Gastroesophageal sphincter (tissue), 4 donors: ENCODE results near the gene NOTUM. TPM values are rescaled to one million over a fixed set of nuclear protein-coding genes. Genes with fewer than 3 reads are reported as not detected.

Experiments
- ATAC-seq: fragments of 150-250 bp; one replicate; pipeline ENCODE4 v1.9.1; 2016; ENCODE audit warnings: mild to moderate bottlenecking, moderate library complexity
- H3K27ac ChIP-seq, 4 donors: fragments of 200-600 bp; sonication (generic) in 3 of 4; 1 replicate in 3 of 4; 2 replicates in 1 of 4; pipeline ENCODE4 v1.5.1; 2016 to 2019
- H3K27me3 ChIP-seq: fragments of 200-600 bp; sonication (generic); one replicate; pipeline ENCODE4 v1.5.1; 2019
- H3K36me3 ChIP-seq, 2 donors: fragments of 200-600 bp; sonication (generic); one replicate each; pipeline ENCODE4 v1.5.1; 2019; ENCODE audit warnings: control low read depth in 1 of 2
- H3K4me1 ChIP-seq, 3 donors: fragments of 200-600 bp; sonication (generic); 1 replicate in 2 of 3; 2 replicates in 1 of 3; pipeline ENCODE4 v1.5.1; 2016 to 2019; ENCODE audit warnings: control low read depth in 2 of 3
- H3K4me3 ChIP-seq, 2 donors: fragments of 200-600 bp; sonication (generic); one replicate each; pipeline ENCODE4 v1.5.1; 2019; ENCODE audit warnings: mild to moderate bottlenecking in 1 of 2, moderate library complexity in 1 of 2
- H3K9me3 ChIP-seq, 3 donors: fragments of 200-600 bp; sonication (generic); one replicate each; pipeline ENCODE4 v1.5.1; 2017 to 2019; ENCODE audit warnings: control low read depth in 2 of 3
- CTCF ChIP-seq, 4 experiments: fragments of 200-600 bp in 2 of 4; fragments of 450-650 bp in 2 of 4; sonication (generic) in 1 of 4; IDR thresholded peaks; one replicate each; pipeline ENCODE4 v1.5.1; 2017 to 2019; ENCODE audit warnings: antibody characterized with exemption in 4 of 4, mild to moderate bottlenecking in 2 of 4, moderate library complexity in 2 of 4
- EP300 ChIP-seq: sonication (generic); formaldehyde crosslinking; IDR thresholded peaks from one replicate; pipeline ENCODE4 v1.6.1; 2017; ENCODE audit warnings: antibody characterized with exemption, mild to moderate bottlenecking
- POLR2A ChIP-seq, 2 donors: fragments of 450-650 bp; IDR thresholded peaks; one replicate each; pipeline ENCODE4 v1.6.1; 2017; ENCODE audit warnings: antibody characterized with exemption in 2 of 2, mild to moderate bottlenecking in 2 of 2, moderate library complexity in 1 of 2
- POLR2AphosphoS5 ChIP-seq: sonication (generic); formaldehyde crosslinking; IDR thresholded peaks from one replicate; pipeline ENCODE4 v1.6.1; 2017; ENCODE audit warnings: antibody characterized with exemption
- WGBS, 2 donors: methylation state at CpG; one replicate each; pipeline ENCODE4 v1.1.5; 2018; ENCODE audit warnings: low coverage in 1 of 2; 5-methylcytosine and 5-hydroxymethylcytosine counted together
- total RNA-seq, 4 donors: library from RNA; depleted of rRNA; stranded (reverse); fragments of >200 nt; gene quantifications; one replicate each; pipeline ENCODE4 v1.1.0, GENCODE V29; 2016

Gene NOTUM
- total RNA-seq, 4 donors from 2014 or later: 0.22 TPM; not detected in 3

GRCh38 chr17:81976332-81977210 lies 15.6 kb upstream of the NOTUM start:
- ATAC-seq: peak; percentile 12
- no peak for TF ChIP-seq CTCF (IDR thresholded peaks at IDR 0.05)
- no peak for TF ChIP-seq EP300
- no peak for TF ChIP-seq POLR2AphosphoS5
- no peak for TF ChIP-seq POLR2A (IDR thresholded peaks at IDR 0.05)
- H3K27me3 ChIP-seq: peaks cover 25% of the 10 kb centered on the region
- 20 to 61% methylated on average over 4 of the region's 30 CpGs for whole genome bisulfite sequencing, 2 donors
- peaks cover 0 to 22% (median 7%) of the 10 kb centered on the region in 3 donors for H3K4me1 ChIP-seq
- peak overlapping the region; percentile 34 to 95 (median 92) for H3K27ac ChIP-seq
- H3K4me3 ChIP-seq: peak overlapping the region; percentile 57 to 94
- H3K9me3 ChIP-seq: no peaks in the 10 kb centered on the region
- H3K36me3 ChIP-seq: peaks cover 0 to 25% of the 10 kb centered on the region in 2 donors

GRCh38 chr17:81973432-81973831 lies 12.4 kb upstream of the NOTUM start:
- Histone ChIP-seq H3K27ac (no peak overlapping the region), H3K27me3 (peaks cover 41% of the 10 kb centered on the region), H3K4me1 (peaks cover 0 to 22% (median 5%) of the 10 kb centered on the region in 3 donors), H3K4me3 (no peak overlapping the region), H3K36me3 (no peaks in the 10 kb centered on the region), H3K9me3 (no peaks in the 10 kb centered on the region)
- ATAC-seq: no peak
- TF ChIP-seq POLR2A (IDR thresholded peaks at IDR 0.05): no peak
- TF ChIP-seq CTCF (IDR thresholded peaks at IDR 0.05): no peak
- TF ChIP-seq POLR2AphosphoS5: no peak
- TF ChIP-seq EP300: no peak

GRCh38 chr17:81968850-81969812 lies 8.1 kb upstream of the NOTUM start:
- 87 to 93% methylated on average over 3 to 4 of the region's 12 CpGs for WGBS, 2 donors
- no peak overlapping the region for H3K27ac ChIP-seq
- H3K9me3 ChIP-seq: no peaks in the 10 kb centered on the region
- H3K27me3 ChIP-seq: peaks cover 73% of the 10 kb centered on the region
- peaks cover 0 to 29% (median 11%) of the 10 kb centered on the region in 3 donors for H3K4me1 ChIP-seq
- TF ChIP-seq POLR2A (IDR thresholded peaks at IDR 0.05) (no peak), EP300 (no peak), CTCF (IDR thresholded peaks at IDR 0.05) (no peak), POLR2AphosphoS5 (no peak)
- no peaks in the 10 kb centered on the region for H3K36me3 ChIP-seq
- H3K4me3 ChIP-seq: no peak overlapping the region
- ATAC-seq: no peak

GRCh38 chr17:81968396-81968745 lies 7.4 kb upstream of the NOTUM start:
- Histone ChIP-seq H3K4me1 (peaks cover 0 to 29% (median 11%) of the 10 kb centered on the region in 3 donors), H3K36me3 (no peaks in the 10 kb centered on the region), H3K27ac (no peak overlapping the region), H3K4me3 (peak overlapping the region in 1 of 2 donors; percentile 21), H3K9me3 (no peaks in the 10 kb centered on the region), H3K27me3 (peaks cover 73% of the 10 kb centered on the region)
- TF ChIP-seq CTCF (IDR thresholded peaks at IDR 0.05): no peak
- no peak for TF ChIP-seq POLR2AphosphoS5
- TF ChIP-seq POLR2A (IDR thresholded peaks at IDR 0.05): no peak
- TF ChIP-seq EP300: no peak
- 35 to 71% methylated on average over 2 to 7 of the region's 7 CpGs for WGBS, 2 donors
- no peak for ATAC-seq
